Panc1 (cell line): ENCODE data around the gene INHBB.

ENCODE experiments used
- CTCF ChIP-seq: fragments of 450-650 bp; IDR thresholded peaks from 2 replicates; pipeline ENCODE4 v1.5.1; 2017; ENCODE audit warnings: mild to moderate bottlenecking
- SIN3A ChIP-seq: IDR thresholded peaks from 2 replicates; pipeline ENCODE4 v1.6.1; 2012; ENCODE audit warnings: low read depth, mild to moderate bottlenecking, low read length, moderate library complexity, borderline replicate concordance; ENCODE audit not compliant: insufficient read depth

DNA sequence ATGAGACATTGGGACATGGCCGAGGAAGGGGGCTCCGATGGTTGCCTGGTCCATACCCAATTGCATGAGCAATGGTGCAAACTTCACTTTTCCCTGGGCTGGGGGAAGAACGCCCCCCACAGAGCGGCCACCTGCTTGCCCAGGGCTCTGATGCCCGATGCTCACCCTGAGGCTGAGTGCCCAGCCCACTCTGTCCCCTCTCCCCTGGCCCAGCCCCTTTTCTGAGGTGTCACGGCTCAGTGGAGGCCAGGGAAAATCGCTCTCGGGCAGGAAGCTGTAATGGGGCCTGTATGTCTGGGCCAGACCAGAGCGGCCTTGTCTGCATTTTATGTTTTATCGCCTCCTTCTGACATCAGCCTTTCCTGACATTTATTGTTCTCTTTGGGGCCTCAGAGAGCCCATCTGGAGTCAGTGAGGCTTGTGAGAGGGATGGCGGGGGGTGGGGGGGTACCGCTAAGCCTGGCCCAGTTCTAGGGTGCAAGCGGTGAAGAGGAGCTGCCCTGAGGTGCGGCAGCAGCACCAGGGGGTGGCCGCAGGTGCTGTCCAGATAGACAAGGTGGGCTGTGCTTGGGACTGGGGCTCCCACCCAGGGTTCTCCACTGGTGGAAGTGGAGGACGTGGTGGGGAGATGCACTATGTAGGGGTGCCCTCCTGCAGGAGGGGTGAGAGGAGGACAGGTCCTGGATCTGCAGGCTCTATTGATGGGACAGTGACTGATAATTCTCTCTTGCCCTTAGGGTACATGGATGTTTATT, 46.2 kb downstream of the INHBB start:
- TF ChIP-seq CTCF (no peak), SIN3A (no peak)
